CD4-positive, alpha-beta T cell treated with Interleukin-15 for 4 hours (primary cell): ENCODE data around the gene LNPK.
"Not testable (repeated sequence)": the region's sequence is repeated elsewhere in the genome, so short reads cannot be mapped to it uniquely, and the experiment has no call there.

Source experiments
- DNase-seq: peaks from one replicate; pipeline ENCODE4 v3.0.0-alpha.2; 2020; ENCODE audit warnings: low spot score

Gene LNPK

GRCh38 chr2:175966839-175967238 is 35.2 kb downstream of the LNPK start:
- no peak for DNase-seq

GRCh38 chr2:175965773-175966172 is 36.3 kb downstream of the LNPK start:
- no peak for DNase-seq

- DNase-seq, result no peak
These were observed 37.9 kb downstream of the LNPK start for GRCh38 chr2:175964195-175964594.

GRCh38 chr2:175963171-175963570 is 38.9 kb downstream of the LNPK start:
- not testable (repeated sequence) for DNase-seq

- DNase-seq, result no peak
These were observed 44.2 kb downstream of the LNPK start for GRCh38 chr2:175957845-175958244.

GRCh38 chr2:175955136-175955535 is 46.9 kb downstream of the LNPK start:
- DNase-seq, result no peak

- DNase-seq, result no peak
These were observed 51.6 kb downstream of the LNPK start for GRCh38 chr2:175950512-175950911.

- no peak for DNase-seq
These were observed 53.9 kb downstream of the LNPK start for GRCh38 chr2:175948191-175948590.

- no peak for DNase-seq
These were observed 55.0 kb downstream of the LNPK start for GRCh38 chr2:175947073-175947472.

- no peak for DNase-seq
These were observed 60.4 kb downstream of the LNPK start for GRCh38 chr2:175941699-175942098.

- DNase-seq, result no peak
These were observed 64.9 kb downstream of the LNPK start for GRCh38 chr2:175937216-175937615.

- no peak for DNase-seq
These were observed 66.5 kb downstream of the LNPK start for GRCh38 chr2:175935289-175936181.

- no peak for DNase-seq
These were observed 69.4 kb downstream of the LNPK start for GRCh38 chr2:175932675-175933074.

GRCh38 chr2:175931805-175932204 is 70.3 kb downstream of the LNPK start:
- DNase-seq, result no peak

GRCh38 chr2:175930504-175930903 is 71.6 kb downstream of the LNPK start:
- no peak for DNase-seq

GRCh38 chr2:175929850-175930249 is 72.2 kb downstream of the LNPK start:
- no peak for DNase-seq

GRCh38 chr2:175926272-175926671 is 75.8 kb downstream of the LNPK start:
- no peak for DNase-seq

- DNase-seq, result no peak
These were observed 79.9 kb downstream of the LNPK start for GRCh38 chr2:175922160-175922559.

GRCh38 chr2:175918935-175919334 is 83.1 kb downstream of the LNPK start:
- DNase-seq, result no peak

- no peak for DNase-seq
These were observed 87.2 kb downstream of the LNPK start for GRCh38 chr2:175914846-175915245.

- DNase-seq, result not testable (repeated sequence)
These were observed 88.0 kb downstream of the LNPK start for GRCh38 chr2:175913849-175914743.

GRCh38 chr2:175913267-175913666 is 88.8 kb downstream of the LNPK start:
- DNase-seq, result not testable (repeated sequence)

- no peak for DNase-seq
These were observed 98.0 kb downstream of the LNPK start for GRCh38 chr2:175904035-175904434.
